NCI-H2081 (cell line): ENCODE results near the gene EMILIN3.
"Not testable (repeated sequence)": the region's sequence is repeated elsewhere in the genome, so short reads cannot be mapped to it uniquely, and the experiment has no call there.

Experiments used
- DNase-seq, 2 experiments: peaks; one replicate each; lab custom pipeline; 2025; lab: John Stamatoyannopoulos, UW

The EMILIN3 gene

GRCh38 chr20:41316602-41317545 is 49.7 kb downstream of the EMILIN3 start:
- DNase-seq: peak; percentile 55 to 61

- DNase-seq: no peak
Measured at GRCh38 chr20:41316051-41316450, 50.6 kb downstream of the EMILIN3 start.

- DNase-seq: no peak
Measured at GRCh38 chr20:41314386-41314785, 52.2 kb downstream of the EMILIN3 start.

GRCh38 chr20:41312009-41312408 is 54.6 kb downstream of the EMILIN3 start:
- not testable (repeated sequence) for DNase-seq
